Left colon (tissue), 2 donors: Measurements from ENCODE around the gene PPP1R9B. TPM values are rescaled to one million over a fixed set of nuclear protein-coding genes. Genes with fewer than 3 reads are reported as not detected.

Experiments
- ATAC-seq: fragments of 200-7000 bp; cut with Tn5 transposase; one replicate; pipeline ENCODE4 v1.9.1; 2020; ENCODE audit warnings: mild to moderate bottlenecking, moderate library complexity
- DNase-seq, 2 donors: peaks; one replicate each; pipeline ENCODE4 v3.0.0-alpha.2; 2020
- intact Hi-C, 2 donors: fragments of 100-400 bp; cut with DNase I in 1 of 2; cut with micrococcal nuclease in 1 of 2; formaldehyde crosslinking; loops; one replicate each; pipeline versions ENCODE4 v1.11.2 to v1.14.0; 2022; cut with DNase I, micrococcal nuclease
- total RNA-seq, 2 donors: library from RNA; stranded (reverse); fragmentation: NEBNext Ultra II Directional; extraction: Animal tissue kit (Norgen Biotek cat#: 25700); gene quantifications; one replicate each; pipeline ENCODE4 v1.2.1, GENCODE V29; 2021
- donor health status: DM: no; HTN: no; CAD: no.
- donor health status: DM: yes; HTN: yes; CAD: no.

PPP1R9B gene
- total RNA-seq, 2 donors from 2014 or later = 30.6 to 34.3 TPM

GRCh38 chr17:50120475-50121253 lies 29.8 kb downstream of the PPP1R9B start:
- DNase-seq (no peak), ATAC-seq (no peak)
- intact Hi-C loops = no loop called here

DNA sequence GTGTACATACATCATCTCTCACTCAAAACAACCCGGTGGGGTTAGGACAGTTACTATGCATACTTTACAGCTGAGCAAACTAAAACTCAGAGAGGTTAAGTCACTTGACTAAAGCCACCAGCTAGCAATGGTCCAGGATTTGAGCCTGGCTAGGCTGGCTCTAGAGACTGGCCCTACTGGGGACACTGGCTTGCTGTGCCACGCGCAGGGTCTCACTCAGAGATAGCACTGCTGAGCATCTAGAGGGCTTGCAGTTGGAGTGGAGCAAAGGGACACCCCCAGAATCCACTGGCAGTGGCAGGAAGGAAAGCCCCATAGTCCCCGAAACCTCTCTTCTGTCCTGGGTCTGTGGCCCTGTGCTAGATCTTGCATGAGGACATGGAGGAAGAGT lies 31.7 kb downstream of the PPP1R9B start:
- DNase-seq (no peak), ATAC-seq (no peak)
- intact Hi-C loops = loop anchor here in 1 of 2 donors (10.0 kb wide), 1 partner anchor 56 kb away; no protein-coding TSS in a partner anchor

DNA sequence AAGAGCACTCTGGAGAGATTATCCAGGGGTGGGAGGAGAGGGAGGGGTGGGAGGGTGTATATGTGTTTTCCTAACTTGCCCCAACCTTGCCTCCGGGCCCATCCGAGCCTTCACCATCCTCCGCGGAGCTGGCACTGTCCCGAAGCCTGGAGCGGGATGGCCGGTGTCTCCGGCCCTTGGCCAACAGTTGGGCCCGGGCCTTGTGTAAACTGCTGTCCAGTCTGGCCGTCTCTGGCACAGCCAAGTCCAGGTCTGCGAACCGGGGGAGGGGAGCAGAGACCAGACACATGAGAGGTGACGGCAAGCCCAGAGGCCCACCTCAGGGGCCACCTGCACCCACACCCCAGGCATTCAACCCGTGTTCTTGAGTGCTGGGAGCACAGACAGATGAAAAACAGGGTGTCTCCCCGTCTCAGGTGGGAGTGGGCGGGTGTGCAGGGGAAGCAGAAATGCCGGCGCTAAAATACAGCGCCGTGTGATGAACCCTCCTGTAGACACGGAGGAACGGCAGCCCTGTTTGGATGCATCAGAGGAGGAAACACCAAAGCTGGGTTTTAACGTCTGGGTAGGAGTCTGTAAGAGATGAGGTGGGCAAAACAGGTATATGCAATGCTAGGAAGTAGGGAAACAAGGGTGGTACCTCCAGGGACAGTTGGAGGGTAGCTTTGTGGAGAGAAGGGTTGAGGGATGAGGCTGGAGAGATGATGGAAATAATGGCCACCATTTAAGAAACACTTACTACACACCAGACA lies 32.2 kb downstream of the PPP1R9B start:
- no peak for DNase-seq
- intact Hi-C loops = loop anchor here in 1 of 2 donors (10.0 kb wide), 1 partner anchor 57 kb away; no protein-coding TSS in a partner anchor
- ATAC-seq = no peak

DNA sequence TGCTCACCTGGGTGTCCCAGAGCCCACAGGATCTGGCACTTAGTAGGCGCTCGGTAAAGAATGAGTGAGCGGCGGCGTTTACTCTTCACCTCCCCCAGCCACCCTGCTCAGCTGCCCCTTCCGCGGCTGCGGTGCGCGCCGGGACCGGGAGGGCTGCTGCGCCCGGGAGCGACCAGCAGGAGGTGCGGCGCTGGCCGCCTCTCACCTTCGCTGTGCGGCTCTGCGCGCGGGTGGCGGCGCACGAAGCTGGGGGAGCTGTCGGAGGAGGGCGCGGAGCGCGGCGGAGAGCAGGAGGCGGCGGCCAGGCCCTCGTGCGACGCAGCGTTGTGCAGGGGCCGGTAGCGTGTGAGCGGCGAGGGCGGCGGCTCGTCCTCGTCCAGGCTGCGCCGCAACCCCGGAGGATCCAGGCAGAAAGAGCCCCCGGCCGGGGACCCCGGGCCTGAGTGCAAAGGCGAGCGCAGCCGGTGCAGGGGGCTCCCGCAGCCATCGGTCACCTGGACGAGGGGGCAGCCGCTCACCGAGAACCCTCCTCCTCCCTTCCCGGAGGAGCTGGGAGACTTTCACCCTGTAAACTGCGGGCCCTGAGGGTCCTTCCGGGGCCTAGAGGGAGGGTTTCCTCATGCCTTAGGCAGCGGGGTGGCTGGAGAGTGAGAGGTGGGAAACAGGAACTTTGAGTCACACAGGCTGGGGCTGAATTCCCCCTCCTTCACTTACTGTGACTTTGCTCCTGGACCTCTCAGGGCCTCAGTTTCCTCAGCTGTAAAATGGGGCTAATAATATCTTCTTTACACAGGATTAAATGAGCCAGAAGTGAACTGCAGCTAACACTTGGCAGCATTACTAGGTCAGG lies 33.0 kb downstream of the PPP1R9B start:
- DNase-seq (peak in 1 of 2 donors; percentile 73), ATAC-seq (peak; percentile 74)
- intact Hi-C loops = loop anchor here in 1 of 2 donors (10.0 kb wide), 1 partner anchor 57 kb away; no protein-coding TSS in a partner anchor

GRCh38 chr17:50115756-50116155 lies 34.7 kb downstream of the PPP1R9B start:
- intact Hi-C loops = loop anchor here in 1 of 2 donors (10.0 kb wide), 1 partner anchor 59 kb away; no protein-coding TSS in a partner anchor
- no peak for DNase-seq
- ATAC-seq = no peak

DNA sequence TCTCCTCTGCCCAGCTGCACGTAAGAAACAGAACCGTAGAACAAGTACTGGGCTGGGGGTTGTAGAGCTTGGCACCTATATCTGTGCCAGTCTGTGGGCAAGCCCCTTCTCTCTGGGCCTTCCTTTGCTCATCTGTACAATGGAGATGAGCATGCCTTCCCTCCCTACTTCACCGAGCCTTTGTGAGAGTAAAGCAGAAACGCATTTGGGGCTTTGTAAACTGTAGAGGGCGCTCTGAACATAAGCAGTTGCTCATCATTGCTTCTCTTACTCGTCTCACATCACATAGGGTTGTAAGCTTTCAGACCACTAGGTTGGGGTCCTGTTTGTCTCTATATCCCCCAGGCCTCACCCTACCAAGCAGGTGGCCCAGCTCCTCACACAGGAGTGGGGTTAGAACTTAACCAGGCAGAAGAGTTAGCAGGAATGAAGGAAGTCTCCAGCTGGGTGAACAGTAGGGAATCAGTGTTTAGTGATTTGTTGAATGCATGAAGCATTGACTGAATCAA lies 35.6 kb downstream of the PPP1R9B start:
- intact Hi-C loops = loop anchor here in 1 of 2 donors (10.0 kb wide), 1 partner anchor 60 kb away; no protein-coding TSS in a partner anchor
- ATAC-seq = peak; percentile 18
- DNase-seq = no peak

DNA sequence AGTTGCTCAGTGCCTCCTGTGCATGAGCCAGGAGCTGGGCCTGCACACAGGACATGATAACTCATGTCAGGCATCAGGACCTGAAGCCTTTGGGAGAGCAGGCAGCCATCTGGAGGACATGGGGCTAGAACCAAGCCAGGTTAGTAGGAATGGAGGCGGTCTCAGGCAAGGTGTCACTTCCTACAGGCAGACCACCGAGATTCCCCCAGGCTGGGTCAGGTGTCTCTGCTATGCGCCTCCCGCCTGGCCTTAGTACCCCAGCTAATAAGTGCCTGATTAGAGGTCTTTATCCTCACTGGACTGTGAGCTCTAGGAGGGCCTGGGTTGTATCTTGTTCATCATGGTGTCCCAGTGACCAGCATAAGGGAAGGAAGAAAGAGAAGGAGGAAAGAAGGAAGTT lies 36.1 kb downstream of the PPP1R9B start:
- intact Hi-C loops = loop anchor here in 1 of 2 donors (10.0 kb wide), 1 partner anchor 60 kb away; no protein-coding TSS in a partner anchor
- no peak for ATAC-seq
- DNase-seq = no peak

GRCh38 chr17:50113624-50114320 lies 36.7 kb downstream of the PPP1R9B start:
- DNase-seq (no peak), ATAC-seq (no peak)
- intact Hi-C loops = loop anchor here in 1 of 2 donors (10.0 kb wide), 1 partner anchor 61 kb away; no protein-coding TSS in a partner anchor

- DNase-seq (no peak), ATAC-seq (peak; percentile 52)
- intact Hi-C loops = loop anchor here in 1 of 2 donors (10.0 kb wide), 1 partner anchor 62 kb away; no protein-coding TSS in a partner anchor
Observed at GRCh38 chr17:50112694-50113093, 37.8 kb downstream of the PPP1R9B start.

- intact Hi-C loops = loop anchor here in 1 of 2 donors (10.0 kb wide), 1 partner anchor 63 kb away; no protein-coding TSS in a partner anchor
- no peak for DNase-seq
- ATAC-seq = peak; percentile 43
Observed at GRCh38 chr17:50111673-50112655, 38.5 kb downstream of the PPP1R9B start.

GRCh38 chr17:50110591-50111349 lies 39.7 kb downstream of the PPP1R9B start:
- ATAC-seq (peak; percentile 38), DNase-seq (no peak)
- intact Hi-C loops = loop anchor here in 1 of 2 donors (10.0 kb wide), 1 partner anchor 64 kb away; no protein-coding TSS in a partner anchor

- no peak for DNase-seq
- intact Hi-C loops = loop anchor here in 1 of 2 donors (10.0 kb wide), 1 partner anchor 65 kb away; no protein-coding TSS in a partner anchor
- ATAC-seq = no peak
Observed at GRCh38 chr17:50109785-50110184, 40.7 kb downstream of the PPP1R9B start.

DNA sequence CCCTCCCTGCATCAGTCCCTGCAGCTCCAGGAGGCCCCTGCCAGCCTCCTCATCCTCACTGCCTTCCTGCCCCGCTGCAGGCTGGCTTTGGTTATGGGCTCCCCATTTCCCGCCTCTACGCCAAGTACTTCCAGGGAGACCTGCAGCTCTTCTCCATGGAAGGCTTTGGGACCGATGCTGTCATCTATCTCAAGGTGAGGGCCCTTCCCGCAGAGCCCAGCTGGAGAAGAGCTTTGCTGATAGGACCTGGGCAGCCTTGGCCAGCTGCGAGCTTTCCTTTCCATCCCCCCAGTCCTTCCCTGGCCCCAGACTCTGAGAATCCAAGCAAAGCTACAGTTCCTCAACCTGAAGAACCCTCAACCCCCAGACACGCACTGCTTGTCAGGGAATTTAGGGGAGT lies 41.3 kb downstream of the PPP1R9B start:
- intact Hi-C loops = no loop called here
- DNase-seq = no peak
- ATAC-seq = no peak

DNA sequence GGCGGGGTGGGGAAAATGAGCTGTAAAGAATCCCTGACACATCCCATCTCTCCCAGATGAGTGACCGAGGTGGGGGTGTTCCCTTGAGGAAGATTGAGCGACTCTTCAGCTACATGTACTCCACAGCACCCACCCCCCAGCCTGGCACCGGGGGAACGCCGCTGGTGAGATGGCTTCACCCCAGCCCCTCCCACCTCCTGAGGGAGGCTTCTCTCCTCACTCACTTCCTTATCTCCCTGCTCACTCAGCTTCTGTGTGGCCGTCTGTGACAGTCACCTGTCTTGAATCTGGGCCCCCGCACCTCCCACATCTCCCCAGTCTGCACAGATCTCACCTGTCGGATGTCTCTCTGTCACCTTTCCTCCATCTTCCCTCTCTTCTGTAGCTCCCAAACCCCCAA lies 41.9 kb downstream of the PPP1R9B start:
- ATAC-seq (no peak), DNase-seq (no peak)
- intact Hi-C loops = no loop called here

GRCh38 chr17:50107790-50108414 lies 42.6 kb downstream of the PPP1R9B start:
- intact Hi-C loops = no loop called here
- ATAC-seq (no peak), DNase-seq (no peak)
